Keratinocyte (primary cell): ENCODE data around the gene PRKCZ. TPM values are rescaled to one million over a fixed set of nuclear protein-coding genes. Genes with fewer than 3 reads are reported as not detected.

ENCODE experiments used
- DNase-seq: peaks from one replicate; pipeline ENCODE4 v3.0.0-alpha.2; 2011; ENCODE audit warnings: low read depth, missing footprints, low spot score
- FAIRE-seq: peaks from 2 replicates; lab custom pipeline; 2011; peaks lifted over from hg19 to GRCh38; lab: Jason Lieb, UNC
- H2AFZ ChIP-seq: 2 replicates; pipeline ENCODE4 v1.6.0; 2012; ENCODE audit warnings: low read length, control low read depth, inconsistent platforms; ENCODE audit not compliant: control insufficient read depth
- H3K27ac ChIP-seq: 2 replicates; pipeline ENCODE4 v1.5.1; 2011; ENCODE audit warnings: low read length; ENCODE audit not compliant: control insufficient read depth, insufficient read depth
- H3K27me3 ChIP-seq: 3 replicates; pipeline ENCODE4 v1.6.0; 2011; ENCODE audit warnings: low read length; ENCODE audit not compliant: control insufficient read depth, insufficient read depth; ENCODE audit errors: extremely low read depth
- H3K36me3 ChIP-seq, 2 experiments: 2 replicates in 1 of 2; 3 replicates in 1 of 2; pipeline ENCODE4 v1.5.1; 2011; ENCODE audit warnings: low read length in 2 of 2, mild to moderate bottlenecking in 1 of 2; ENCODE audit not compliant: control insufficient read depth in 2 of 2, insufficient read depth in 2 of 2; ENCODE audit errors: extremely low read depth in 1 of 2
- H3K4me1 ChIP-seq: 3 replicates; pipeline ENCODE4 v1.5.1; 2011; ENCODE audit warnings: low read length; ENCODE audit not compliant: control insufficient read depth, insufficient read depth; ENCODE audit errors: extremely low read depth
- H3K4me2 ChIP-seq: 3 replicates; pipeline ENCODE4 v1.6.0; 2011; ENCODE audit warnings: low read depth, low read length; ENCODE audit not compliant: control insufficient read depth, insufficient read depth; ENCODE audit errors: extremely low read depth
- H3K4me3 ChIP-seq, 3 experiments: fragments of 200-600 bp in 1 of 3; sonication (generic) in 1 of 3; 2 replicates in 2 of 3; 3 replicates in 1 of 3; pipeline ENCODE4 v1.5.1; 2011 to 2016; ENCODE audit warnings: low read length in 3 of 3, mild to moderate bottlenecking in 3 of 3, control low read depth in 2 of 3, inconsistent platforms in 1 of 3, low read depth in 1 of 3, mixed read lengths in 1 of 3, mixed run types in 1 of 3, moderate library complexity in 1 of 3; ENCODE audit not compliant: control insufficient read depth in 2 of 3, insufficient read depth in 2 of 3; ENCODE audit errors: extremely low read depth in 1 of 3
- H3K79me2 ChIP-seq: 2 replicates; pipeline ENCODE4 v1.6.0; 2012; ENCODE audit warnings: low read length; ENCODE audit not compliant: control insufficient read depth, insufficient read depth
- H3K9ac ChIP-seq: 3 replicates; pipeline ENCODE4 v1.6.0; 2011; ENCODE audit warnings: low read length; ENCODE audit not compliant: control insufficient read depth, insufficient read depth; ENCODE audit errors: extremely low read depth
- H3K9me1 ChIP-seq: 3 replicates; pipeline ENCODE4 v1.6.0; 2011; ENCODE audit warnings: low read length; ENCODE audit not compliant: control insufficient read depth, insufficient read depth; ENCODE audit errors: extremely low read depth
- H3K9me3 ChIP-seq: 2 replicates; pipeline ENCODE4 v1.5.1; 2012; ENCODE audit warnings: low read depth, low read length; ENCODE audit not compliant: control insufficient read depth
- H4K20me1 ChIP-seq: 3 replicates; pipeline ENCODE4 v1.6.0; 2011; ENCODE audit warnings: low read length; ENCODE audit not compliant: control insufficient read depth, insufficient read depth; ENCODE audit errors: extremely low read depth
- EZH2 ChIP-seq: IDR thresholded peaks from one replicate; pipeline ENCODE4 v1.6.1; 2012; ENCODE audit warnings: inconsistent platforms, mild to moderate bottlenecking, low read length, moderate library complexity
- dilution Hi-C: fragments of 300-500 bp; cut with MboI; formaldehyde crosslinking; loops from one replicate; pipeline ENCODE4 v1.7.0; 2020; ENCODE audit warnings: low sequenced_read_pairs; ENCODE audit not compliant: extremely low pct_ligation_motif_present
- polyA plus RNA-seq, 5 experiments: library from polyadenylated mRNA; depleted of rRNA in 3 of 5; stranded (reverse) in 3 of 5; stranded (forward) in 1 of 5; unstranded in 1 of 5; fragments of >200 nt; gene quantifications; 1 replicate in 1 of 5; 2 replicates in 3 of 5; 3 replicates in 1 of 5; pipeline versions ENCODE4 v1.2.1 to v1.2.3, GENCODE V29; 2011 to 2012; ENCODE audit warnings: missing spikeins in 2 of 5, low read depth in 1 of 5, low replicate concordance in 1 of 5
- TF ChIP-seq, protein P1 (sequence below), 3 experiments: IDR thresholded peaks in 1 of 3; conservative IDR thresholded peaks in 1 of 3; optimal IDR thresholded peaks in 1 of 3; 2 replicates in 2 of 3; 3 replicates in 1 of 3; pipeline versions ENCODE3 to v1.5.1; 2011; ENCODE audit warnings: low read length in 3 of 3, mild to moderate bottlenecking in 3 of 3, moderate library complexity in 2 of 3, control low read depth in 1 of 3, inconsistent platforms in 1 of 3; ENCODE audit not compliant: insufficient read depth in 2 of 3; ENCODE audit errors: extremely low read depth in 1 of 3

PRKCZ gene
- polyA plus RNA-seq, 1 donor (not counting 4 experiments of a cell fraction or from before 2014, with no cell fraction given), result 36.3 TPM

DNA sequence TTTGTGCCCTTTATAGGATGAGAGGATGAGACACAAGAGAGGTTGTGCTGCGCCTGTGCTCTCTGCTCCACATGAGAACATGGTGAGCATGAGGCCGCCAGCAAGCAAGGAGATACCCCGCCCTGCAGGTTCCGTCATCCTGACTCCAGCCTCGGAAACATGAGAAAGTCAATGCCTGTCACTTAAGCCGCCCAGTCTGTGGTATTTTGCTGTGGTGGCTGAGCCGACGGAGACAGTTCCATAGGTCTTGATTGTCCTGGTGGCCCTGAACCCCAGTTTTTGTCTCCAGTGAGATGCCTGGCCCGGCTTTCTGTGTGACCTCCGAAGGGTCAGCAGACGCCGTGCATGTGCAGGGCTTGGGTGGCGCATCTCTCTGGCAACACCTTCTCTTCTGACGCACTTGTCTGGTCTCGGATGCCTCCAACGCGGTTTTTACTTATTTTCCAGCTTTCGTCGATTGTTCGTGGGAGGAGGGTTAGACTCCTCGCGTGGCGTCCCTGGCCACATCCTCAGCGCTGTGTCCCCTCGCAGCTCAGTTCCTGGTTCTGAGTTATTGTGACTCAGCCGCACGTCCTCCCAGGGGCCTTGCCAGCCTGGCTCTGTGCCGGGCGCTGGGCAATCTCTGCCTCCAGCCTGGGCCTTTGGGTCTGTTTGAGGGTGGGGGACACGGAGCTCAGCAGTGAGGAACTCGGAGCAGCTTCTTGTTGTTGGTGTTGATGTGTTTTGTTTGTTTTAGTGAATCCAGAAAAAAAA lies 74.4 kb downstream of the PRKCZ start:
- Histone ChIP-seq H2AFZ (no peak overlapping the region), H3K27me3 (no peaks in the 10 kb centered on the region)

DNA sequence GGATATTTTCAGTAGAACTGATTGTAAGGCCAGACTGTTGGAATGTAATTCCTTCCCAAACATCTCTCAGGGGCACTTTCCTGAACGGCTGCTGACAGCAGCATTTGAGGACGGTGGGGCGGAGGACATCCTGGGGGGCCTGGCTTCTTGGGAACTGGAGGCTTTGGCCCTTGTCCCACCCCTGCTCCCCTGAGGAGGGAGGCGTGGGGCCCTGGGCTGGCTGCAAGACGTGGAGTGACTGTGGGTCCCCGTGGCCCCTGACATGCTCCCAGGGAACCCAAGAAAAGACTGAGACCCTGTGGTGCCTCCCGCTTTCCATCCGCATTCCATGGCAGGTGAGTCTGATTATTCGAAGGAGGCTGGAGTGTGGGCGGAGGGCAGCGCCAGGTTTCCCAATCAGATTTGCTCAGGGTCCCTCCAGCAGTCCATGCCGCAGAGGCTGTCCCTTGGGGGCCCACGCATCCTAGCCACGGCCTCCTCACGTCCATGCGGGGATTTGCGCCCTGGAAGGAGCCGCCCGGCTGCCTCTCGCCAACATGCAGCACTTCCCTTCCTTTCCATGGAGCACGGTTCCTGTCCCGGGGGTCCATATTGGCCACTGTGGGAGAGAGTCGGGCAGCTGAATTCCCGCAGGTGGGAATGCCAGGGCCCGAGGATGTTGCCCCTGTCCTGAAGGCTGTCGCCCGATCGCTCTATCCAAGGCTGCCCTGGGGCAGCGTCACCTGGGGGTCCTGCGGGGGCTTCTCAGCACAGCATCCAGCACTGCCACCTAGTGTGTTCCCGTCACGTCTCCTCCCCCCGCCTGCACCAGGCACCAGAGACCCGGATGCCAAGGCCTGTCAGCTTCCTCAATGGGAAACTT lies 75.4 kb downstream of the PRKCZ start:
- Histone ChIP-seq H3K4me1 (no peaks in the 10 kb centered on the region), H2AFZ (no peak overlapping the region), H3K9ac (no peak overlapping the region), H3K9me3 (peaks cover 2% of the 10 kb centered on the region), H3K4me3 (no peak overlapping the region), H3K36me3 (no peaks in the 10 kb centered on the region), H3K9me1 (no peaks in the 10 kb centered on the region), H4K20me1 (peaks cover 2% of the 10 kb centered on the region), H3K27ac (no peak overlapping the region), H3K27me3 (no peaks in the 10 kb centered on the region), H3K4me2 (no peak overlapping the region), H3K79me2 (peaks cover 8% of the 10 kb centered on the region)
- FAIRE-seq, result no peak
- no peak for DNase-seq
- dilution Hi-C loops, result no loop called here
- no peak for TF ChIP-seq EZH2
- TF ChIP-seq, protein P1, sequence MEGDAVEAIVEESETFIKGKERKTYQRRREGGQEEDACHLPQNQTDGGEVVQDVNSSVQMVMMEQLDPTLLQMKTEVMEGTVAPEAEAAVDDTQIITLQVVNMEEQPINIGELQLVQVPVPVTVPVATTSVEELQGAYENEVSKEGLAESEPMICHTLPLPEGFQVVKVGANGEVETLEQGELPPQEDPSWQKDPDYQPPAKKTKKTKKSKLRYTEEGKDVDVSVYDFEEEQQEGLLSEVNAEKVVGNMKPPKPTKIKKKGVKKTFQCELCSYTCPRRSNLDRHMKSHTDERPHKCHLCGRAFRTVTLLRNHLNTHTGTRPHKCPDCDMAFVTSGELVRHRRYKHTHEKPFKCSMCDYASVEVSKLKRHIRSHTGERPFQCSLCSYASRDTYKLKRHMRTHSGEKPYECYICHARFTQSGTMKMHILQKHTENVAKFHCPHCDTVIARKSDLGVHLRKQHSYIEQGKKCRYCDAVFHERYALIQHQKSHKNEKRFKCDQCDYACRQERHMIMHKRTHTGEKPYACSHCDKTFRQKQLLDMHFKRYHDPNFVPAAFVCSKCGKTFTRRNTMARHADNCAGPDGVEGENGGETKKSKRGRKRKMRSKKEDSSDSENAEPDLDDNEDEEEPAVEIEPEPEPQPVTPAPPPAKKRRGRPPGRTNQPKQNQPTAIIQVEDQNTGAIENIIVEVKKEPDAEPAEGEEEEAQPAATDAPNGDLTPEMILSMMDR (optimal IDR thresholded peaks at IDR 0.05 in 1 of 3, IDR thresholded peaks at IDR 0.05 in 1 of 3, conservative IDR thresholded peaks at IDR 0.05 in 1 of 3; ENCODE audit: extremely low read depth in 1 of 3, insufficient read depth in 2 of 3, low read length in 3 of 3), result no peak

More for the DNA sequence above, 74.4 kb downstream of the PRKCZ start:
- no peaks in the 10 kb centered on the region for H3K9me1 ChIP-seq
- H3K4me2 ChIP-seq, result no peak overlapping the region
- peaks cover 8% of the 10 kb centered on the region for H3K79me2 ChIP-seq
- no peaks in the 10 kb centered on the region for H3K4me1 ChIP-seq
- FAIRE-seq, result no peak
- dilution Hi-C loops, result no loop called here
- H3K4me3 ChIP-seq, result no peak overlapping the region
- DNase-seq, result no peak
- no peak for TF ChIP-seq EZH2
- TF ChIP-seq, protein P1 (optimal IDR thresholded peaks at IDR 0.05 in 1 of 3, IDR thresholded peaks at IDR 0.05 in 1 of 3, conservative IDR thresholded peaks at IDR 0.05 in 1 of 3; ENCODE audit: extremely low read depth in 1 of 3, insufficient read depth in 2 of 3, low read length in 3 of 3), result no peak
- H3K9me3 ChIP-seq, result peaks cover 2% of the 10 kb centered on the region
- no peak overlapping the region for H3K9ac ChIP-seq
- H3K27ac ChIP-seq, result no peak overlapping the region
- peaks cover 2% of the 10 kb centered on the region for H4K20me1 ChIP-seq
- H3K36me3 ChIP-seq, result peaks cover 0 to 1% of the 10 kb centered on the region in 2 experiments
